K562 (cell line): ENCODE results near the gene BTD. TPM values are rescaled to one million over a fixed set of nuclear protein-coding genes. Genes with fewer than 3 reads are reported as not detected.

ENCODE experiments used
- CBX2 ChIP-seq: fragments of 200-600 bp; sonication (generic); IDR thresholded peaks from one replicate; pipeline ENCODE4 v1.6.1; 2012; ENCODE audit warnings: mild to moderate bottlenecking, low read length, inconsistent platforms; ENCODE audit not compliant: insufficient read depth, poor library complexity, severe bottlenecking
- CBX5 ChIP-seq: IDR thresholded peaks from 2 replicates; pipeline ENCODE4 v1.6.1; 2014; ENCODE audit warnings: low read depth, borderline replicate concordance
- CREBBP ChIP-seq: IDR thresholded peaks from one replicate; pipeline ENCODE4 v1.6.1; 2012; ENCODE audit warnings: low read depth, mild to moderate bottlenecking, control low read depth, inconsistent platforms, low read length
- CTCF ChIP-seq, 3 experiments: IDR thresholded peaks in 2 of 3; conservative IDR thresholded peaks in 1 of 3; 2 replicates each; pipeline ENCODE4 v1.5.1; 2011 to 2012; ENCODE audit warnings: low read length in 3 of 3, mild to moderate bottlenecking in 3 of 3, control low read depth in 2 of 3, improper control_type of control experiment in 1 of 3, inconsistent platforms in 1 of 3, low read depth in 1 of 3, mixed read lengths in 1 of 3, moderate library complexity in 1 of 3; ENCODE audit not compliant: insufficient read depth in 2 of 3
- DMBX1 ChIP-seq: fragments of 250-450 bp; sonication (Bioruptor Pico); IDR thresholded peaks from 2 replicates; pipeline ENCODE4 v1.8.0; 2022; ENCODE audit warnings: inconsistent platforms, mild to moderate bottlenecking, moderate library complexity, borderline replicate concordance
- FOXK1 ChIP-seq: sonication (generic); formaldehyde crosslinking; IDR thresholded peaks from 2 replicates; pipeline ENCODE4 v1.8.0; 2022; ENCODE audit warnings: missing genetic modification reagents, mild to moderate bottlenecking, borderline replicate concordance
- GATA2 ChIP-seq: sonication (generic); formaldehyde crosslinking; IDR thresholded peaks from 2 replicates; pipeline ENCODE4 v1.4.0; 2020; ENCODE audit warnings: mild to moderate bottlenecking, missing genetic modification reagents
- HMG20B ChIP-seq: fragments of 250-450 bp; sonication (Bioruptor Pico); IDR thresholded peaks from 2 replicates; pipeline ENCODE4 v1.5.0; 2021; ENCODE audit warnings: mild to moderate bottlenecking
- JUNB ChIP-seq: fragments of 450-650 bp; formaldehyde crosslinking; conservative IDR thresholded peaks from 2 replicates; pipeline ENCODE4 v1.4.0; 2020; ENCODE audit warnings: mild to moderate bottlenecking
- KLF1 ChIP-seq: fragments of 450-650 bp; IDR thresholded peaks from 2 replicates; pipeline ENCODE4 v1.6.1; 2016; ENCODE audit warnings: missing genetic modification characterization, missing compliant biosample characterization
- NBN ChIP-seq: fragments of 450-650 bp; IDR thresholded peaks from 2 replicates; pipeline ENCODE4 v1.6.1; 2016; ENCODE audit warnings: low read depth, mild to moderate bottlenecking
- NEUROD1 ChIP-seq: fragments of 150-350 bp; IDR thresholded peaks from 2 replicates; pipeline ENCODE4 v1.6.1; 2014; ENCODE audit warnings: borderline replicate concordance, low read length, low read depth; ENCODE audit not compliant: partially characterized antibody
- NFE2 ChIP-seq: IDR thresholded peaks from 2 replicates; pipeline ENCODE4 v1.6.1; 2014; ENCODE audit warnings: antibody characterized with exemption, low read depth
- NFXL1 ChIP-seq: fragments of 450-650 bp; formaldehyde crosslinking; IDR thresholded peaks from 2 replicates; pipeline ENCODE4 v1.4.0; 2021; ENCODE audit warnings: mild to moderate bottlenecking
- NR2C2 ChIP-seq, 2 experiments: fragments of 200-800 bp in 1 of 2; sonication (Bioruptor generic) in 1 of 2; sonication (generic) in 1 of 2; formaldehyde crosslinking in 1 of 2; IDR thresholded peaks; 2 replicates each; pipeline versions ENCODE4 v1.6.1 to v1.8.0; 2016 to 2022; ENCODE audit warnings: mild to moderate bottlenecking in 1 of 2, missing compliant biosample characterization in 1 of 2, missing genetic modification characterization in 1 of 2, missing genetic modification reagents in 1 of 2
- PCBP2 ChIP-seq: fragments of 200-400 bp; formaldehyde crosslinking; IDR thresholded peaks from 2 replicates; pipeline ENCODE4 v1.6.1; 2018; ENCODE audit warnings: low read length, low read depth, mild to moderate bottlenecking, moderate library complexity; ENCODE audit not compliant: poor library complexity, severe bottlenecking
- POLR2B ChIP-seq: fragments of 450-650 bp; IDR thresholded peaks from 2 replicates; pipeline ENCODE4 v1.6.1; 2018; ENCODE audit warnings: low read depth; ENCODE audit not compliant: partially characterized antibody
- SIRT6 ChIP-seq: IDR thresholded peaks from one replicate; pipeline ENCODE4 v1.6.1; 2012; ENCODE audit warnings: low read depth, mild to moderate bottlenecking, control low read depth, inconsistent platforms, low read length, moderate library complexity
- U2AF2 ChIP-seq: fragments of 200-400 bp; formaldehyde crosslinking; optimal IDR thresholded peaks from 2 replicates; pipeline ENCODE3; 2017; ENCODE audit warnings: low read depth, mild to moderate bottlenecking, low read length
- USF2 ChIP-seq: sonication (generic); formaldehyde crosslinking; IDR thresholded peaks from 2 replicates; pipeline ENCODE4 v1.5.0; 2020; ENCODE audit warnings: missing genetic modification reagents
- ZC3H8 ChIP-seq: fragments of 450-650 bp; IDR thresholded peaks from 2 replicates; pipeline ENCODE4 v1.6.1; 2017
- ZMIZ1 ChIP-seq, 2 experiments: fragments of 150-350 bp in 1 of 2; IDR thresholded peaks; 2 replicates each; pipeline ENCODE4 v1.6.1; 2012 to 2016; ENCODE audit warnings: low read depth in 2 of 2, low read length in 2 of 2, mild to moderate bottlenecking in 1 of 2, moderate library complexity in 1 of 2
- ZNF140 ChIP-seq: fragments of 250-450 bp; sonication (Bioruptor Pico); IDR thresholded peaks from 2 replicates; pipeline ENCODE4 v1.8.0; 2021; ENCODE audit warnings: moderate library complexity, mild to moderate bottlenecking, inconsistent platforms
- ZNF143 ChIP-seq: sonication (generic); formaldehyde crosslinking; IDR thresholded peaks from 2 replicates; pipeline ENCODE4 v1.9.0; 2022; ENCODE audit warnings: mild to moderate bottlenecking, missing genetic modification reagents
- ZNF408 ChIP-seq: fragments of 250-450 bp; sonication (Bioruptor Pico); IDR thresholded peaks from 2 replicates; pipeline ENCODE4 v1.4.0; 2020; ENCODE audit warnings: low read depth, mild to moderate bottlenecking, moderate library complexity
- polyA plus RNA-seq, 8 experiments: library from polyadenylated mRNA; depleted of rRNA in 4 of 8; stranded (reverse) in 5 of 8; unstranded in 3 of 8; fragments of >200 nt; fragmentation: Nextera tagmentation in 2 of 8; fragmentation: Illumina TruSeq in 1 of 8; extraction: Ambion mirVana in 2 of 8; extraction: Trizol in 1 of 8; gene quantifications; 2 replicates each; pipeline versions ENCODE4 v1.2.1 to v1.2.3, GENCODE V29; 2011 to 2014; ENCODE audit warnings: inconsistent platforms in 1 of 8, missing spikeins in 1 of 8
- total RNA-seq, 7 experiments: library from RNA; depleted of rRNA in 6 of 7; stranded (reverse); fragments of >200 nt in 6 of 7; fragmentation: Illumina TruSeq in 2 of 7; extraction: Trizol in 2 of 7; gene quantifications; 2 replicates each; pipeline versions ENCODE4 v1.2.1 to v1.2.3, GENCODE V29; 2011 to 2021; ENCODE audit warnings: low replicate concordance in 1 of 7

The BTD gene
- total and polyA plus RNA-seq, 9 of the 15 experiments (the other 6 are each of a cell fraction or from before 2014, with no cell fraction given), result 6.6 to 26.2 (median 10.6) TPM

- TF ChIP-seq CTCF (IDR thresholded peaks at IDR 0.05 in 2 of 3, conservative IDR thresholded peaks at IDR 0.05 in 1 of 3; ENCODE audit: insufficient read depth in 2 of 3, low read depth in 1 of 3, low read length in 3 of 3) (no peak), U2AF2 (no peak), USF2 (CRISPR knock-in tag) (no peak), NEUROD1 (no peak), FOXK1 (CRISPR knock-in tag) (no peak), HMG20B (CRISPR knock-in tag) (peak; percentile 94), NFXL1 (CRISPR knock-in tag) (no peak), NFE2 (no peak), SIRT6 (no peak), NR2C2 (CRISPR knock-in tag; IDR thresholded peaks at IDR 0.05) (no peak), NR2C2 (tag; IDR thresholded peaks at IDR 0.05) (no peak), JUNB (CRISPR knock-in tag) (peak; percentile 85), ZMIZ1 (IDR thresholded peaks at IDR 0.05; ENCODE audit: low read depth in 2 of 2, low read length in 2 of 2) (no peak), DMBX1 (CRISPR knock-in tag) (no peak), PCBP2 (no peak), CBX2 (no peak), GATA2 (CRISPR knock-in tag) (no peak), POLR2B (no peak), ZNF143 (CRISPR knock-in tag) (no peak), CBX5 (no peak), ZC3H8 (no peak), KLF1 (tag) (no peak), NBN (no peak), ZNF408 (peak; percentile 99), ZNF140 (CRISPR knock-in tag) (peak; percentile 98), CREBBP (no peak)
These were observed 9.6 kb upstream of the BTD start (continued) for GRCh38 chr3:15591928-15592327.
